Stimulated activated CD4-positive, alpha-beta T cell treated with anti-CD3 and anti-CD28 coated beads, TNF-alpha, amount 100 ng/mL, for 1 hour (primary cell): Measurements from ENCODE around the gene PITPNM1.
"Not testable (repeated sequence)": the region's sequence is repeated elsewhere in the genome, so short reads cannot be mapped to it uniquely, and the experiment has no call there.

ENCODE experiments used
- DNase-seq, 3 donors: peaks; one replicate each; pipeline ENCODE4 v3.0.0-alpha.2; 2020; ENCODE audit warnings: low read depth in 3 of 3, low spot score in 1 of 3

Gene PITPNM1

GRCh38 chr11:67491276-67492068 is 13.7 kb downstream of the PITPNM1 start:
- no peak for DNase-seq

GRCh38 chr11:67490727-67491065 is 14.5 kb downstream of the PITPNM1 start:
- DNase-seq: no peak

- DNase-seq: no peak
These were observed 15.1 kb downstream of the PITPNM1 start for GRCh38 chr11:67489885-67490726.

GRCh38 chr11:67489203-67489884 is 15.8 kb downstream of the PITPNM1 start:
- DNase-seq: no peak

- no peak for DNase-seq
These were observed 18.5 kb downstream of the PITPNM1 start for GRCh38 chr11:67486481-67487195.

- DNase-seq: not testable (repeated sequence)
These were observed 19.2 kb downstream of the PITPNM1 start for GRCh38 chr11:67485873-67486361.

- DNase-seq: peak in 1 of 3 donors; percentile 56
These were observed 20.3 kb downstream of the PITPNM1 start for GRCh38 chr11:67484847-67485311.

GRCh38 chr11:67483831-67484665 is 21.1 kb downstream of the PITPNM1 start:
- DNase-seq: no peak

GRCh38 chr11:67482827-67483798 is 22.1 kb downstream of the PITPNM1 start, which contains the start of gene AIP:
Gene AIP, plus strand, starts transcription at chr11:67483026. Its CDS starts 133 bp downstream, at chr11:67483159.
- peak; percentile 91 to 93 (median 92) for DNase-seq

GRCh38 chr11:67482275-67482826 is 22.8 kb downstream of the PITPNM1 start:
- no peak for DNase-seq

- DNase-seq: not testable (repeated sequence)
These were observed 27.7 kb downstream of the PITPNM1 start for GRCh38 chr11:67477344-67478050.

GRCh38 chr11:67476692-67477091 is 28.5 kb downstream of the PITPNM1 start:
- DNase-seq: not testable (repeated sequence)

- DNase-seq: no peak
These were observed 32.3 kb downstream of the PITPNM1 start for GRCh38 chr11:67472882-67473281.

GRCh38 chr11:67470337-67471002 is 34.7 kb downstream of the PITPNM1 start:
- no peak for DNase-seq

- no peak for DNase-seq
These were observed 35.7 kb downstream of the PITPNM1 start for GRCh38 chr11:67469508-67469811.

- peak; percentile 88 to 95 (median 90) for DNase-seq
These were observed 36.2 kb downstream of the PITPNM1 start, which contains the start of gene TMEM134 for GRCh38 chr11:67468759-67469507. Gene TMEM134, minus strand, starts transcription at chr11:67469251. Its CDS starts 59 bp downstream, at chr11:67469192.

GRCh38 chr11:67468456-67468758 is 36.8 kb downstream of the PITPNM1 start:
- DNase-seq: no peak
